Activated T-cell treated with anti-CD3 and anti-CD28 coated beads, Interleukin-2, amount 50 U/mL, for 72 hours (primary cell): ENCODE data around the gene FNIP2. TPM values are rescaled to one million over a fixed set of nuclear protein-coding genes. Genes with fewer than 3 reads are reported as not detected.
"Not testable (repeated sequence)": the region's sequence is repeated elsewhere in the genome, so short reads cannot be mapped to it uniquely, and the experiment has no call there.

ENCODE experiments used
- ATAC-seq, 2 donors: fragments of 150-1000 bp; cut with Tn5 transposase; replicated peaks in 1 of 2; 2 replicates each; pipeline ENCODE4 v1.10.0; 2021; ENCODE audit warnings: moderate library complexity in 2 of 2, mild to moderate bottlenecking in 1 of 2
- DNase-seq, 2 donors: peaks; one replicate each; pipeline ENCODE4 v3.0.0; 2021 to 2022; ENCODE audit warnings: mixed read lengths in 1 of 2
- H3K27ac Mint-ChIP-seq: one replicate; pipeline ENCODE4 v1.8.0; 2022; ENCODE audit warnings: mild to moderate bottlenecking, moderate library complexity, mixed read lengths
- H3K27me3 Mint-ChIP-seq: one replicate; pipeline ENCODE4 v1.8.0; 2022; ENCODE audit warnings: low read depth, mixed read lengths
- H3K36me3 Mint-ChIP-seq, 2 donors: one replicate each; pipeline ENCODE4 v1.8.0; 2022; ENCODE audit warnings: mixed read lengths in 2 of 2, mild to moderate bottlenecking in 1 of 2; ENCODE audit not compliant: insufficient read depth in 2 of 2
- H3K4me1 Mint-ChIP-seq: one replicate; pipeline ENCODE4 v1.8.0; 2022; ENCODE audit warnings: low read depth, mixed read lengths
- H3K4me3 Mint-ChIP-seq, 2 donors: one replicate each; pipeline ENCODE4 v1.8.0; 2022; ENCODE audit warnings: mild to moderate bottlenecking in 2 of 2, mixed read lengths in 2 of 2, moderate library complexity in 2 of 2
- H3K9me3 Mint-ChIP-seq, 2 donors: one replicate each; pipeline ENCODE4 v1.8.0; 2022; ENCODE audit warnings: mixed read lengths in 2 of 2
- total RNA-seq, 2 donors: library from RNA; stranded (reverse); gene quantifications; one replicate each; pipeline ENCODE4 v1.2.3, GENCODE V29; 2022

FNIP2 gene
- total RNA-seq, 2 donors from 2014 or later: 12.7 to 20.1 TPM

DNA sequence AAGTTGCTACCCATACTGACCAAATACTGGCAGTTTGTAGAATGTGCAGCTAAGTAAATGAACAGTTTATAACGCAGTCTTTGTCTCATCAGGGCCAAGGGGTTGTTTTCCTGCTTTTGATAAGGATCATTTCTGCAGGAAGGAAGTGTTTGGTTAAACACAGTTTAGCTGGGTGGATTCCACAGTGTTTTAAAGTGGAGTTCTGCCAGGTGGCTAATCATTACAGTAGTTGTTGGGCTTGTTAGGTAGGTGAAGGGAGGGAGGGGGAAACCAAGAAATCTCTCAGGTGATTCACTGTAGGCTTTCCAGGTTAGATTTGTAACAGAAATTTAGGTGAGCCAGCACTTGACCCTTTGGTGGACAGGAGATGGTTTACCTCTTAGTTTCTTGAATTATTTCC lies 58.1 kb downstream of the FNIP2 start:
- Mint-ChIP-seq H3K4me3 (peak overlapping the region; percentile 21 to 85), H3K27ac (peak overlapping the region; percentile 98), H3K9me3 (no peaks in the 10 kb centered on the region), H3K27me3 (no peaks in the 10 kb centered on the region), H3K36me3 (peaks cover 7 to 8% of the 10 kb centered on the region in 2 donors), H3K4me1 (peaks cover 55% of the 10 kb centered on the region)
- no peak for DNase-seq
- peak; percentile 40 for ATAC-seq

DNA sequence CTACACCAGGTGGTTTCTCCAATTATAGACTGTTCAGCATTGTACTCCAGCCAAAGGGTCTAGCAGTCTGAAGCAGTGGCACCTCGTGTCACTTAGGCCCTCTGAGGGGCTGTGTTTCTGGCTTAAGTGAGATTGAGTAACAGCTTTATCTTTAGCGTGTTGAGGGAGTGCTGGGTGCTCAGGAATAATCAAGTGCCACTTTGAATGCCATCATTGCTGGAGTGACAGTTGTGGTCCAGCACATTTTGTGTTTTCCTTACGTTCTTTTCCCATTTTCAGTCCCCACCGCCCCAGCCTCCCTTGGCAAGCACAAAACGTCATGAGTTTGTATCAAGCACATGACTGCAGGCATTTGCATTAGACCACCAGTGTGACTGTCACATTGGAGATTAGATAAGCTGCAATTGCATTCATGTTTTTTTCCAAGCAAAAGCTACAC lies 58.7 kb downstream of the FNIP2 start:
- Mint-ChIP-seq H3K27ac (no peak overlapping the region), H3K4me1 (peaks cover 50% of the 10 kb centered on the region)
- no peak for DNase-seq

DNA sequence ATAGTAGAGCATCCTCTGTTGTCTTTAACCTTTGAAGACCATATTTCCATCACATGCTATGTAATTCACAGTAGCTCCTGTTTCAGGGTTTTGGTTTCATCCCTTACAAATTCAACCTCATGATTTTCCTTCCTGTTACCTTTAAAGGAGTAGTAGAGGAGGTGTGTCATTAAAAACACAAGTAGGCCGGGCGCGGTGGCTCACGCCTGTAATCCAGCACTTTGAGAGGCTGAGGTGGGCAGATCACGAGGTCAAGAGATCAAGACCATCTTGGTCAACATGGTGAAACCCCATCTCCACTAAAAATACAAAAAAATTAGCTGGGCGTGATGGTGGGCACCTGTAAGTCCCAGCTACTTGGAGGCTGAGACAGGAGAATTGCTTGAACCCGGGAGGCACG lies 59.3 kb downstream of the FNIP2 start:
- not testable (repeated sequence) for H3K9me3 Mint-ChIP-seq, H3K27ac Mint-ChIP-seq, H3K27me3 Mint-ChIP-seq, H3K4me3 Mint-ChIP-seq, ATAC-seq, DNase-seq, H3K36me3 Mint-ChIP-seq
- peaks cover 49% of the 10 kb centered on the region for H3K4me1 Mint-ChIP-seq

More for the DNA sequence above, 58.7 kb downstream of the FNIP2 start:
- Mint-ChIP-seq H3K9me3 (no peaks in the 10 kb centered on the region), H3K4me3 (no peak overlapping the region), H3K27me3 (no peaks in the 10 kb centered on the region), H3K36me3 (peaks cover 7 to 8% of the 10 kb centered on the region in 2 donors)
- ATAC-seq: no peak

DNA sequence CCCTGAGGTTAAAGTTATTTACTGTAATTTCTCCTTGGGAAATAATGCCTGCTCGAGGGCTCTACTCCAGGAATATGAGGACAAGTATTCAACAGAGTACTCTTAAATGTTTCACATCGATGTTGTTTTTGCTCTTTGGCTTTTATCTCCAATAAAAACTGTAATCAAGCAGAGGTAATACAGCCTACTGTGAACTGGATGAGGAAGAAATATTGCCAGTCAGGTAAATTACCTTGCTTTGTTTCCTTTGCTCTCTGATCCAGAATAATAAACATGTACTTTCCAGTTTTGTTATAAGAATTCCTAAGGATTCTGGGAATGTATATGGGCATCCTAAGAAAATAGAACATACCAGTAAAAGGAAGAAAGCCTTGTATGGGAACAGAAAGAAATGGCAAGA lies 60.4 kb downstream of the FNIP2 start:
- ATAC-seq: no peak
- no peaks in the 10 kb centered on the region for H3K9me3 Mint-ChIP-seq
- H3K27me3 Mint-ChIP-seq: no peaks in the 10 kb centered on the region
- H3K36me3 Mint-ChIP-seq: peaks cover 7 to 14% of the 10 kb centered on the region in 2 donors
- H3K4me1 Mint-ChIP-seq: peaks cover 38% of the 10 kb centered on the region
- no peak overlapping the region for H3K27ac Mint-ChIP-seq
- no peak for DNase-seq
- H3K4me3 Mint-ChIP-seq: peak overlapping the region in 1 of 2 donors; percentile 33

DNA sequence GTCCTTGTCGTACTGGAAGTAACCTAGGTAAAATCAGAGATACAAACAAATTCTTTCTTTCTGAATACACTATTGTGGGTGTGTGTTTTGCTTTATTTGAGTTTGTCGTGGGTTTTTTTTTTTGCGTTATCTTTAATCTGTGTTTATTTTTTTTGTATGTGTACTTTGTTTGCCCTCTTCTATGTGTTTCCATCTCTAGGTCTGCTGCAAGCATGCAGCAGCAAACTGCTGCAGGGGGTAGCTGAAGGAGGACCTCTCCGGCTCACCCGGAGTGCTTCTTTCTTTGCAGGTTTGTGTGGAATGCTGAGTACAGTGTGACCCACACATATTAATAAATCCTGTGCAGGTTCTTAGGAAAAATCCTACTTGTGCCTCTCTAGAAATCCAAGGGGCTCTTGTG lies 64.8 kb downstream of the FNIP2 start:
- Mint-ChIP-seq H3K9me3 (no peaks in the 10 kb centered on the region), H3K36me3 (peaks cover 7 to 13% of the 10 kb centered on the region in 2 donors), H3K27me3 (no peaks in the 10 kb centered on the region), H3K27ac (peak overlapping the region; percentile 21), H3K4me1 (no peaks in the 10 kb centered on the region), H3K4me3 (no peak overlapping the region)
- DNase-seq (no peak), ATAC-seq (no peak)

DNA sequence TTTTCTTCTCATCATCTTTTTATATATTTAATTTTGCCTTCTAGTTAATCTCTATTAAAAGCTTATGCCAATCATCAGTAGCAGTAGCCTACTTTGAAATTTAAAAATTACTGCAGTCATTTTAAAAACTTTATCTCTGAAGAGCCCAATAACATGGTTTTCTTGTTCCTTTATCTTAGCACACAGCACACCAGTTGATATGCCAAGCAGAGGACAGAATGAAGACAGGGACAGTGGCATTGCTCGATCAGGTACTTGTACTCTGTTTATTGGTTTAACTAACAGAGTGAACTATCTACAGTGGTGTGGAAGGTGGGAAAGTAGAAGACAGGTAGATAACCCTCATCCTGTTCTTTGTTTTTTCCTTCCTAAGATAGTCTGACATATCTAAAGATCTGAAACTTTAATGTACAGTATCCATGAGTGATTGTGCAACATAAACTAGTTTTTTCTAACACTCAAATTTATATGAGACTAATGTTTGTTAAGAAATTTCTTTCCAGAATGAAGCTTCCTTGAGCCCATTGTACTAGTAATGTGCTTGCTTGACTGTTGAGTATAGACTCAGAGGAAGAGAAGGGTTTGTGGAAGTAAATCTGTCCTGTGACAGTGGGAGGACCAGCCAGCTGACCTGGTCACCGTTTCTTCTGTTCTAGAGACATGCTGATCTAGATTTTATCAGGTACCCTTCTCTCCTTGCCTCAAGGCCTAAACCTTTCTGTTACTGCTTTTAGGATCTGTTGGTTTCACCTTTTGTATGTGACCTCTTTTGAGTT lies 66.6 kb downstream of the FNIP2 start:
- Mint-ChIP-seq H3K36me3 (peaks cover 11 to 13% of the 10 kb centered on the region in 2 donors), H3K9me3 (no peaks in the 10 kb centered on the region), H3K4me1 (no peaks in the 10 kb centered on the region), H3K27ac (no peak overlapping the region), H3K4me3 (no peak overlapping the region), H3K27me3 (no peaks in the 10 kb centered on the region)
- no peak for ATAC-seq
- DNase-seq: no peak

DNA sequence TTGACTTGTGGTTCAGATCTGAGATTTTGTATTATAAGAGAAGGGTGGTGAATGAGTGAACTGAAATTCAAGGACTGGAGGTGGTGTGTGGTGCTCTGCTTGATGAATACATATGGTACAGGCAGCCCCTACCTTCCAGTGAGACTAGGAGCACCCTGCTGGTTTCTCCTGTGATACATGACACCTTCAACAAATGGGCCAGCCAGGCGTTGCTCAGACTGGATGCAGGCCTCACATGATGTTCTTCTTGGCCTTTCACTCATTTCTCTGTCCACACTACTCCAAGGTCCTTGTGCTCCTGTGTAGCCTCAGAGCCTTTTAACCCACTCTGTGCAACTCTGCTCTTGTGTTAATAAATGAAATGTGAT lies 67.2 kb downstream of the FNIP2 start:
- peak overlapping the region; percentile 10 for H3K27ac Mint-ChIP-seq
- DNase-seq: no peak
- no peak overlapping the region for H3K4me3 Mint-ChIP-seq
- H3K9me3 Mint-ChIP-seq: no peaks in the 10 kb centered on the region
- no peaks in the 10 kb centered on the region for H3K4me1 Mint-ChIP-seq
- no peaks in the 10 kb centered on the region for H3K27me3 Mint-ChIP-seq
- peak in 1 of 2 donors; percentile 78 for ATAC-seq
- peaks cover 9 to 10% of the 10 kb centered on the region in 2 donors for H3K36me3 Mint-ChIP-seq

DNA sequence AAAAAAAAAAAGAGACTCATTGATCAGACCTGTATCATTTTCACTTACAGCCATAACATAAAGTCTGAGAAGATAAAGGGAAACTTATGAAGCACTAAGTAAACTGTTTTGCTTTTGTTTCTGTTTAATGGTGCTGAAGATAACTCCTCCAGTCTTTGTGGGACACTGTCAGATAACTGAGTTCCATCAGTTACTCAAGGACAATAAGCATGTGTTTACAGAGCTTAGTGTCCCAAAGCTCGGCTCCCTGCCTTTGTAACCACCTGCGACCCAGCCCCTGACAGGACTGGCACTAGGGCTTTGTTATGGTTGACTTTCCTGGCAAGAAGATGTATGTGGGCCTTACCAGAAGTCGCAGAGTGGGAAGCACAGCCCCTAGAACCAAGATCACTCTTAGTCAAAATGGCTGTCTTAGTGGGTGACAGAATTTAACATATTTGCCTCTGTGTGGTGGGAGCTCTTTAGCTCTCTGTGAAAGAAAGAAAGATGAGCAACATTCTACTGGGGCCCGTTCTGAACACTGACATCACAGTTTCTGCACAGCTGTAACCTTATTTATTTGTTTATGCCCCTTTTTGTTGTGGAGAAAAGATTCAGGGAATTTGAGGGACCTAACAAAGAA lies 68.1 kb downstream of the FNIP2 start:
- H3K36me3 Mint-ChIP-seq: peaks cover 9 to 10% of the 10 kb centered on the region in 2 donors
- H3K4me3 Mint-ChIP-seq: no peak overlapping the region
- no peaks in the 10 kb centered on the region for H3K27me3 Mint-ChIP-seq
- H3K9me3 Mint-ChIP-seq: no peaks in the 10 kb centered on the region
- H3K27ac Mint-ChIP-seq: peak overlapping the region; percentile 9
- ATAC-seq (peak in 1 of 2 donors; percentile 68), DNase-seq (no peak)
- no peaks in the 10 kb centered on the region for H3K4me1 Mint-ChIP-seq

DNA sequence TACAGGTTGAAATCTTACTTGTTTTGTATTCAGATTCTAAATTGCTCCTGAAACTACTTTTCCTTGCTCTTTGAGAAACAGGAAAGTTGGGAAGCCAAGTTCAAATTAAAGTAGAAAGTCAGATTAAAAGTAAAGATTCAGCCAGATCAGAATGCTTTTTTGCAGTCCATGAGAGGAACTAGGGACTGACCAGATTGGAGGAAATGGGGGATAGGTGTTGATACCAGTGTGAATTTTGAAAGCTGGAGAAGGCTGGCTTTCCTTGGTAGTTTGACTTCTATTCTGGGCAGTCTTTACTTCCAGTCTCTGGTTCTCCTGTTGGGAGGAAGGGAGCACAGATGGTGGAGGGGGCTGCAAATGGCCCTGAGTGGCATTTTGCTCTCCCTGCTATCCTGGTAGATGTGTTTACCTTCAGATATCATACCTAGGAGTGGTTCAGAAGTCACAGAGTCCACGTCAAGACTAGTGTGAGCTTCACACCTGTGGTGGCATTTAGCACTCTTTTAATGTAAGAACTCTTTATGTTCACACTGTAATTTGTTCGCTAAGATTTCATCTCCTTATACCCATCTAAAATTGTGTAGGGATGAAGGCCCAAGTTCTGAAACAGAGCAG lies 68.8 kb downstream of the FNIP2 start:
- H3K27me3 Mint-ChIP-seq: no peaks in the 10 kb centered on the region
- no peak for DNase-seq
- no peak overlapping the region for H3K27ac Mint-ChIP-seq
- H3K36me3 Mint-ChIP-seq: peaks cover 9 to 10% of the 10 kb centered on the region in 2 donors
- no peak for ATAC-seq
- H3K4me1 Mint-ChIP-seq: no peaks in the 10 kb centered on the region
- H3K4me3 Mint-ChIP-seq: no peak overlapping the region
- no peaks in the 10 kb centered on the region for H3K9me3 Mint-ChIP-seq

DNA sequence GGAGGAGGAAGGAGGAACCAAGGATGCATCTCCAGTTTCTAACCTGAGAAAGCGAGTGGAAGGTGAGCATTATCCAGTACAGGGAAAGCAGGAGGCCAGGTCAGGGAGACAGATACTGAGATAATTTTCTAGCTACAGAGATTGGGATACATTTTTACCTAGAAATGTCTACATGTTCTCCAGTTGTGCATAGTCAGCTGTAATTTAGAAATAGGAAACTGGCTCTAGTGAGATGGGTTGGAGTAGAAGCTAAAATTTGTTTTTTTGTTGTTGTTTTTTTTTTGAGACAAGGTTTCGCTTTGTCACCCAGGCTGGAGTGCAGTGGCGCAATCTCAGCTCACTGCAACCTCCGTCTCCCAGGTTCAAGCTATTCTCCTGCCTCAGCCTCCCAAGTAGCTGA lies 71.3 kb downstream of the FNIP2 start:
- peaks cover 6 to 10% of the 10 kb centered on the region in 2 donors for H3K36me3 Mint-ChIP-seq
- ATAC-seq: no peak
- H3K4me3 Mint-ChIP-seq: no peak overlapping the region

DNA sequence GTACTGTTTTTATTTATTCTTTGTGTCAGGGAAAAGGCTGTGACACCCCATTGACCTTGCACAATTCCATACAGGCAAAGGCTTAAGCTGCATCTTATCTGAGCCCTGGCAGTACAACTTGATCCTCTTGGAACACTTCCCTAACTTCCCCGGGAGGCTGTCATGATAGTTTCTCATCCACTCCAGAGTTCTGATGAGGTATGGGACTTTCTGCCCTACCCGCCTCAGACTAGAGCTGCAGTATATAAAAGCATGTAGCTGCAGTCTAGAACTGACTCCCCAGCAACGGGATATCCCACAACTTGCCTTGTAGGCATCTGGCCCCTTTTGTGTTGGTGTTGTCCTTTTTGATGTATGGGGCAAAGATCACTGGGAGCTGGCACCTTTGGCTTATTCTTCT lies 72.7 kb downstream of the FNIP2 start:
- Mint-ChIP-seq H3K27me3 (no peaks in the 10 kb centered on the region), H3K9me3 (no peaks in the 10 kb centered on the region), H3K4me1 (no peaks in the 10 kb centered on the region), H3K27ac (peak overlapping the region; percentile 54), H3K36me3 (peaks cover 6 to 10% of the 10 kb centered on the region in 2 donors), H3K4me3 (no peak overlapping the region)
- DNase-seq: no peak
- ATAC-seq: no peak

More for the DNA sequence above, 71.3 kb downstream of the FNIP2 start:
- DNase-seq: no peak
- H3K9me3 Mint-ChIP-seq: no peaks in the 10 kb centered on the region
- no peak overlapping the region for H3K27ac Mint-ChIP-seq
- no peaks in the 10 kb centered on the region for H3K27me3 Mint-ChIP-seq
- H3K4me1 Mint-ChIP-seq: no peaks in the 10 kb centered on the region

DNA sequence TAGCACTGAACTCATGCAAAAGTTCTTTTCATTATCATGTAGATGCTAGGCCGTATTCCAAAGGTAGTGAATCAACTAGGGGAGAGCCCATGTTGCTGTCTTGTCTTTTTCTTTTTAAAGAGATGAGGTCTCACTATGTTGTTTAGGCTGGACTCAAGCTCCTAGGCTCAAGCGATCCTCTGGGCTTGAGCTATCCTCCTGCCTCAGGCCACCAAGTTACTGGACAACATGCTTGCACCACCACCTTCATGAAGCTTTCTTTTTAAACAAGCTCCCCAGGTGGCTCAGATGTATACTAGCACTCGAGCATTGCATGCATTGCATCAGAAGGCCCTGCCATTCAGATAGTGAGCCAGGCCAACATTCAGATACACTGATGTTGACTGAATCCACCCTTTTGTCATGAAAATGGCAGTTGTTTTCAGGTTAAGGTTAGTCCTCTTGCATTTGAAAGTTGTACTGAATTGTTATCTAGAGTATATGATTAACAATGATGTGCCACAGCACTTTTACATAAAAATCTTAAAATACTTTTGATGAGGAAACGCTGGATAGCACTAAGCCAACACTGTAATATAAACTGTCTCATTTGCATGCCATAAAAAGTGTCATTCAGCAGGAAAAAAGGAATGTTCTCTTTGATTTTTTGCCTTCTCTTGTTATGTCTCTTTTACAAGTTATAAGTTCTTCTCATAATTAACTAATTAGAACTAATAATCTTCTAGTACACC lies 76.7 kb downstream of the FNIP2 start:
- ATAC-seq: no peak
- H3K27me3 Mint-ChIP-seq: no peaks in the 10 kb centered on the region
- no peak overlapping the region for H3K27ac Mint-ChIP-seq
- no peak overlapping the region for H3K4me3 Mint-ChIP-seq
- peaks cover 4% of the 10 kb centered on the region in 2 donors for H3K36me3 Mint-ChIP-seq
- no peaks in the 10 kb centered on the region for H3K9me3 Mint-ChIP-seq
- H3K4me1 Mint-ChIP-seq: peaks cover 11% of the 10 kb centered on the region
- no peak for DNase-seq

DNA sequence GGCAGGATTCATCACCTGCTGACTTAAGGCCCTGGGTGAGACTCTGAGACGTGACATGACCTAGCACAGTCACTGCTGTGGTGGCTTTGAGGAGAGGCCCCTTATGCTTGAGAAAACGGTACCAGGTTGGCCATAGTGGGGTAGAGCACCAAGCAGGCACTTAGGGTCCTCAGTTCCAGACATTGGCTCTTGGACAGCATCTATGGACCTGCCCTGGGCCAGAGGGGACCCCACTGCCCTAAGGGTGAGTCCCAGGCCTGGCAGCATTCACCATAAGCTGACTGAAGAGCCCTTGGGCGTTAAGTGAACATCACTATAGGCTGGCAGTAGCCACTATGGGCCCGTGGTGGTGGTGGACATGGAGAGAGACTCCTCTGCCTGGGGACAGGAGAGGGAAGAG lies 78.7 kb downstream of the FNIP2 start:
- H3K27ac Mint-ChIP-seq: no peak overlapping the region
- H3K36me3 Mint-ChIP-seq: peaks cover 0 to 4% of the 10 kb centered on the region in 2 donors
- no peak for ATAC-seq
- H3K9me3 Mint-ChIP-seq: no peaks in the 10 kb centered on the region
- no peaks in the 10 kb centered on the region for H3K27me3 Mint-ChIP-seq
- no peak overlapping the region for H3K4me3 Mint-ChIP-seq
- DNase-seq: no peak
- peaks cover 15% of the 10 kb centered on the region for H3K4me1 Mint-ChIP-seq
